GM21528 (cell line): Measurements from ENCODE around the gene BRD3.

ENCODE experiments used
- ATAC-seq: cut with Tn5 transposase; IDR thresholded peaks from one replicate; pipeline ENCODE4 v1.9.1; 2021; ENCODE audit warnings: mild to moderate bottlenecking, moderate library complexity; ENCODE audit not compliant: unreplicated experiment, low FRiP score

BRD3 gene

DNA sequence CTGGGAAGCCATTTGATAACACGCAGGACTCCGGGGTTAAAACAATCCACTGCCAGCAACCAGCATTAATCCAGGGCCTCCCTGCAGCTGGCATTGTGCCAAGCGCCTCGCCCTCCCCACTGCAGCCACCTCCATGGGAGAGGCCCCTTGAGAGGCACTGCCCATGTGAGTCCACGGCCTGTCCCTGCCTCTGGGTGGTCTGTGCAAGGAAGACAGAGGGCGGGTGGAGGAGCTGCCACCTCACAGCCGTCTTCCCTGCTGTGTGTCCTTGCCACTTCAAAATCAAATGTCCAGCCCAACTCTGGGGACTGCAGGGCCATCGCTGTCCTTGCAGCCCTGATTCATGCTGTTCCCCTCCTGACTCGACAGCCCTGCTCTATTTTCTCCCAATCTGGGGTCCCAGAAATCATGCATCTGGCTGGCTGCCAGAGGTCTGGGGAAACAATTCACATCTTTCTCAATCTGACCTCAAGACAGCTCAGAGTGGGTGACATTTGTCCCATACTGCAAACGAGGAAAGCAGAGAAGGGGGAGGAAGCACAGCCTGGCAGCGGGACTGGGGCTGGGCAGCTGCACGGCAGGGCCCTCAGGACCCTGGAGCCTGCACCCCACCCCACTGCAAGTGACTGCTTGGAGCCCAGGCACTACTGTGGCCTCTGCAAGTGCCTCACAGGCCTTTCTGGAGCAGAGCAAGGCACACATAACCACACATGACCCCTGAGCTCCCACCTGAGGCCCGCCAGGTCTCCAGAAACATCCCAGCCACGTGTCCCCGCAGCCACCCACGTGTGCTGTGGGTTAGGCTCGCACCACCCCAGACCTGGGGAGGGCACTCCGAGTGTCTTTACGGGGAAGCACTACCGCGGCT lies 26.8 kb downstream of the BRD3 start:
- no peak for ATAC-seq

DNA sequence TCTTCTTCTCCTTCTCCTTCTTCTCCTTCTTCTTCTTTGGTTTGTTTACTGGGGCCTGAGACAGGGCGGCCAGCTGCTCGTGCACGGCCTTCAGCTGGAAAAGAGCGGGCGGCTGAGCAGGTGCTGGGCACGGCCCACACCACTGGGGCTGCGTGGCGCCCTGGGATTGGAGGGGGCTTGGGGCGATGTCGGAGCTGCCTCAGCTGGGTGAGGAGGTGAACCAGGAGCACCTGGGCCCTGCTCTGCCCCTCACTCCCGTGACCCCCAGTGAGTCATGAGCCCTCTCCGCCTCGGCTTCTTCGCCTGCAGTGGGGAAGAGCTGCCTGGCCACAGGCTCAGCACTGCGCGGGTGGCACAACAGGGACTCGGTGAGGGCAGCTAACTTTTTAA lies 27.7 kb downstream of the BRD3 start:
- ATAC-seq: no peak

DNA sequence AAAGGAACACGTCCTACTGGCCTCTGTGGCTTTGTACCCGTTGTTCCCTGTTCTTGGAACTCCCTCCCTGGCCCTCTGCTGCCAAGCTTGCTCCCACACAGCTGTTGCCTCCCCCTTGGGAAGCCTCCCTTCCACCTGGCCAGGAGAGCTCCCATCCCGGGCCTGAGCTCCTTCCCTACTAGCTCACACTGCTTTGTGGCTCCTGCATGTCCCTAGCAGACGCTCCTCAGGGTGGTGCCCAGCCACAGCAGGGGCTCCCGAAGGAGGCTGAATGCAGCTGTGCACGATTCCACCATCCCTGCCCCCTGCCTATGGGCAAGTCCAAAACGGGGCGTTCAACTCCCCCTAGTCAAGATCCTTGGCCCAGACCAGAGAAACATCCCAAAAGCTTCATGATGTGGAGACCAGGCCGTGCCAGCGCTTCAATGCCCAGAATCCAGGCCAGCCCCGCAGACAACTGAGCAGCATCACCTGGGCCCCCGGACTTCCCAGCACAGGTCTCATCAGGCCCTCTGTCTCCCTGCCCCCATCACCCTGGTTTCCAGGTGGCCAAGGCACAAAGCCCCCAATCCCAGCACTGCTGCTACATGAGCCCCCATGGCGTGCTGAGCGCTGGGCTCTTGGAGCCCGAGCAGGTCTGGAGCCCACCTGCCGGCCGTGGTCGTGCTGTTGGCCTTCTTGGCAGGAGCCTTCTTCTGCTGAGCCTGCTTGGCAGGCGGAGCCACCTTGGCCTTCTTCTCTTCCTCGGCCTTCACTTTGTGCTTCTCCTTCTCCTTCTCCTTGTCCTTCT lies 28.2 kb downstream of the BRD3 start:
- no peak for ATAC-seq

DNA sequence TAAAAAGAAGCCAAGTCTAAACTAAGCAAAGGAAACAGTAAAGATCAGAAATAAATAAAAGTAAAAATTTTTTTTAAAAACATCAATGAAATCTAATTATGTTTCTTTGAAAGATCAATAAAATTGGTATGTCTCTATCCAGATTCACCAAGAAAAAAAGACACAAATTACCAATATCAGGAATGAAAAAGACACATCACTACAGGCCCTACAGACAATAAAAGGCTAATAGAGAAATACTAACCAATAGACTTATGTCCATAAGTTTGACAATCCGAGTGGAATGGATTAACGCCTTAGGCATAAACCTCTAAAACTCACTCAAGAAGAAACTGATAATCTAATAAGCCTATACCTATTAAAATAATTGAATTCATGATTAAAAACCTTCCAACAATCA lies 30.2 kb downstream of the BRD3 start:
- no peak for ATAC-seq

DNA sequence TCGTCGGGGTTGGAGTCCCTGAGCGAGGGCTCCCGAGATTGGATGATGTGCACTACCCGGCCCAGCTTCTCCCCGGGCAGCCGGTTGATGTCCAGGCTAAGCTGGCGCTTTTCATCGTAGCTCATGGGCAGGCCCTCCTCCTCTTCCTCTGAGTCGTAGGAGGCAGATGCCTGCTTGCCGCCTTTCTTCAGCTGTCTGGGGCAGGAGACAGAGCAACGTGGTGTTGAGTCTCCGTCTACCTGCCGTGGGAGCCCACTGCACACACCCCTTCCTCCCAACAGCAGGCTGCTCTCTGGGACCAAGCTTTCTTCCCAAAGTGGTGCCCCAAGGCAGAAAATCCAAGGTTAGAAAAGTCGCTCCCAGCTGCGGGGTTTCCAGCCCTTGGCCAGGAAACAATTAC lies 31.7 kb downstream of the BRD3 start:
- no peak for ATAC-seq

DNA sequence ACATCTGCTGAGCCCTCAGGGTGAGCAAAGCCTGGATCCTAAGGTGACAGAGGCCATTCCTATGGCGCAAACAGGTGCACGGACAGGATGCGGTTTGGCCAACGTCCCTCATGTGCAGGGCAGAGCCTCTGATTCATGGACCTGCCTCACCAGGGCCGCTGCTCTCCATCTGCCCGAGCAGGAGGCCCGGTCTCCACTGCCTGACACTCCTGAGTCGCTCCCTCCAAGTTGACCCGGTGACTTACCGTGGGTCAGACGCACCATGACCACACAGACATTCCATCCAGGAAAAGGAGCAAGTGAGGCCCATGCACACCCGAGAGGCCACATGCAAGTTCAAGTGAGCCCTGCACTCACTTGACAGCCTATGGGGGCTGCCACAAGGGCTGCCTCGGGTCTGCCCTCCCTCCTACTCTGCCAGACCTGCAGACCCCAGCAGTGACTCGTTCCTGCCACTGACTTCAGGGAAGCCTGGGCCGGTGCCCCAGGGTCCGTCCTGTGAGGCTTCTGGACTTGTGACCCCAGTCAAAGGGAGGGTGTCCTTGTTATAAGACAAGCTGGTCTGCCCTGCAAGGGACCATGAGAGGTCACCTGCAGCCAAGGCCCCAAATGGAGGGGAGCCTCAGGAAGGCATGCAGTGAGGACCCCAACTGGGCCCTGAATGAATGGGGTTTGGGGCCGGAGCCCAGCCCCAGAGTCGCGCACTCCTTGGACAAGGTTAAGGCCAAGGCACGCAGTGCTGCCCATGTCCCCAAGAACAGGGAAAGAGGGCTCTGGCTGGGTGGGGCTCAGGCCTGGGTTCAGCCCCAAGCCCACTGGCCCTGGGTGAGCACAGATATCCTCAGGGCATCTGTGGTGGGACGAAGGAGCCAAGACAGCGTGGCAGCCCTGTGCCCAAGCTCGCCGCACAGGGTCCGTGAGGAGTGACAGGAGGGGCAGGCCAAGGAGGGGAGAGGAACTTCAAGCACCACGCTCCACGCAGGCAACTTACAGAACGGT lies 32.5 kb downstream of the BRD3 start:
- ATAC-seq: no peak

DNA sequence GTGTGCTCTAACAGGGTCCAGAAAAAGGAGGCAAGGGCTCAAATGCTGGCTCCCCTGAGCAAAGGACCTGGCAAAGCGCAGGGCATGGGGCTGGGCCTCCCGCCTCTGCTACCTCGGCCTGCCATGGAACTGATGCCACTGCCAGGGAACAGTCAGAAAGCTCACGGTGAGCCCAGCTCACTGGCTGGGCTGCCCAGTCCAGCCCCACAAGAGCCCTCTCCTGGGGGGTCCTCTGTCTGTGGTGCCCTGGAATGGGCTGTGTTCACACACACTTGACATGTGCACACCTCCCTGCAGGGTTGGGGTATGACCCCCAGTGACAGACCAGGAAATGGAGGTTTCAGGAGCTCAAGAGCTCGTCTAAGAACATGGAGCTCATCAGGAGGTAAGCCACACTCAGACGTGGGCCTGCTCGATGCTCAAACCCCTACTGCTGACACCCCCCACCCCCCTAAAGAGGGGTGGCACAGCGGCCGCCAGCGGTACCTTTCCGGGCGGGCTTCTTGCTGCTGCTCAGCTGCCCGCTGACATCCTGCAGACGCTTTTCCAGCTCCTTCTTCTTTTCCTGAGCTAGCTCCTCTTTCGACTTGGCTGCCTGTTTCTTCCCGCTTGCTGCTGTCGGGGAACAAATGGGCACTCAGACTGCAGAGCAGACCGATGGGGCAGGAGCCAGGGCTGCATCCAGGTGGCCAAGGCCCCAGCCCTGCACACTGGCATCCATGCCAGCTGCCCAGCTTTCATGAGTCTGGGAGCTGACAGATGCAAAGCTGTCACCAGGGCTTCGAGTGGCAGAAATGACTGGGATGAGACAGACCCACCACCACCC lies 33.4 kb downstream of the BRD3 start:
- no peak for ATAC-seq

DNA sequence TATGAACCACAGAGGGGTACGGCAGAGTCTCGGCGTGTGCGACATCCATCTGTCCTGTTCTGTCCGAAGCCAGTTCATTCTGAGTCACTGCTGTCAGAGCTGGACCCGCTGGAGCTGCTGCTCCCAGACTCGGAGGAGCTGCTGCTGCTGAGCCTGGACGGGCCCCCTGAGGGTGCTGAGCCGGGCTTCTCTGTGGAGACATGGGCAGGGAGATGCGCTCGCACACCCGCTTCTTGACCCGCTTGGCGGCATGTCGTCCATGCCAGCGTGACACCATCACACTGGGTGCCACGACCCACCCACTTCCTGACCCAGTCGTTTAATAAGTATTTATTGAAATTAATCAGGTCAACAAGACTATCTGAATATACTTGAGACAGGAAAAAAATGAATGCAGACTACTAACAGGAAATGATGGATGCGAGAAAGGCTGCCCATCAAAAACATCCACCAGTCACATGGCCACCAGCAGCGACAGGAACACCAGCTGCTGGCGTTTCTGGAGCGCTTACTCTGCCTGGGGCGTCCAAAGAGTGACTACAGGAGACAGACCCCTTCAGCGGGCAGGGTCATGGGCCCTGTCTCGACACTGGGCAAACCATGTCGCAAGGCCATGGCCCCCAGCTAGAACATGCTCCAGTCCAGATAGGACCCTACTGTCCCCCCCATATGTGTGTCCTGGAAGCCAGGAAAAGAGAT lies 34.2 kb downstream of the BRD3 start:
- ATAC-seq: no peak

DNA sequence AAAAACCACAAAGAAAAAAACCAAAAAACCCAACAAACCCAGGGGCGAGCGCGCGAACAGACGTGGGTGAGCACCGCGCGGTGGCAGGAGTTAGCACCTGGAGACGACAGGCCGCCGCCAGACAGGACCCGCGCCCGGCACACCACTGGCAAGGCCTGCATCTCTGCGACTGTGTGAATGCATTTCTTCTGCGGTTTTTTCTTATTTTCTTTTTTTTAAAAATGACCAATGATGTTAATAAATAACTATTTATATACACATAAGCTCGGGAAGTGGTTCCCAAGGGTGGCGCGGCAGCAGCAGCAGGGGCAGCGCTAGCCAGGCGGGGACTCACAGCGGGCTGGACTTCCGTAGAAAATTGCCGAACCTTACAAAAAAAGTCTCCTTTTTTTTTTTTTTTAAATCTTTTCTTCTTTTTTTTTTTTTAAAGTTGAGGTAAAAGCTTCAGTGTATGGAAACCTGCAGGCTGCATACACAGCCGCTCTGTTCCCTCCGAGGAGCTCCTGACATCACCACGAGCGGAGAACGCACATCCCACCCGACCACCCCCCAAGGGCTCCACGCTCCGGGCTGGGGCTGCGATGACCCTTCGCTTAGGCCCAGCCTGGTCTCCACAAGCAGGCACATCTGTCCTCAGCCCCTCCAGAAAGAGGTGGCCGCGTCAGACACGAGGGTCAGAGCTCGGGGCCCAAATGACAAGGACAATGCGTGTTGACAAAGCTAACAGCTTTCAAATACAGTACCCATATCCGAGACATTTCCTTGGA lies 35.2 kb downstream of the BRD3 start:
- no peak for ATAC-seq

DNA sequence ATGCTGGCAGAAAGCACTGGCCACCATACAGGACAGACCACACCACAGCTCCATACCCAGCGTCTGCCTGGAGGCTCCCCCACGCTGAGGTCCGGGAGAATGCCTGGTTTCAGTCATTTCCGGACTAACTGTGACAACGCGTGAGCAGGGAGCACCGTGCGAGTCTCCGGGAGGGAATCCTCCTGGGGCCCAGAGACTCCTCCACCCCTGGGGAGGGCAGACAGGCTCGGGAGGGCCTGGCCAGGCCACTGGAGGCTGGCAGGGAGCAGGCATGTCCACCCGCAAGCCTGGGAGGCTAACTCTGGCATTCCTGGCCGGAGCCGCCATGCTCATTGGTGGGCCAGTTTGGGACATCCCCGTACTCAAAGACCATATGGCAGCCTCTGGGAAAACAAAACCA lies 36.0 kb downstream of the BRD3 start:
- no peak for ATAC-seq

DNA sequence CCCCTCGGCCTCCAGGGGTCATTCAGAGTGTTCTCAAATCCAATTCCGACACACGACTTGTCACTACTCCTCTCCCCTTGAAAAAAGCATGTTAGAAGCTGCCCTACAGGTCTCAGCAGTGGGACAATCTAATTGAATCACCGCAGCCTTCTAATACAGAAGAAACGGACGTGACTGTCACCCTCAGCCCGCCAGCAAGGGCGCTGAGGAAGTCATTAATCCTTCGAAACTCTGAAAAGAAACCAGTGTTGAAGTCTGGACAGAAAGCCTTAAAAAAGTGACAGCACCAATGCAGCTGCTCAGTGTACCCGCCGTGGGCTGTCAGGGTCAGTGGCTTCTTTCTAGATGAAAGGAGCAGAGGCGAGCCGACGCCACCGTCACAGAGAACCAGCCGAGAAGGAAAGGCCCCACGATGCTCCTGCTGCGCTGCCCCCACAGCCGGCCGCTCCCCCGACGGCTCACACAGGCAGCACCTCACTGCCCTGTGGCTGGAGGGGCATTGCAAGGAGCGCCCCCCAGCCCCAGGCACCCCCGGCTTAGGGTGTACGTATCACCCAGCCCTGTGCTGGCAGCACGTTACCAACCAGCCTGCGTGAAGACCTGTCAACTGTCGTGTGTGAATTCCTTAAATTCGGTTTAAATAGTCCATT lies 36.9 kb downstream of the BRD3 start:
- ATAC-seq: no peak

DNA sequence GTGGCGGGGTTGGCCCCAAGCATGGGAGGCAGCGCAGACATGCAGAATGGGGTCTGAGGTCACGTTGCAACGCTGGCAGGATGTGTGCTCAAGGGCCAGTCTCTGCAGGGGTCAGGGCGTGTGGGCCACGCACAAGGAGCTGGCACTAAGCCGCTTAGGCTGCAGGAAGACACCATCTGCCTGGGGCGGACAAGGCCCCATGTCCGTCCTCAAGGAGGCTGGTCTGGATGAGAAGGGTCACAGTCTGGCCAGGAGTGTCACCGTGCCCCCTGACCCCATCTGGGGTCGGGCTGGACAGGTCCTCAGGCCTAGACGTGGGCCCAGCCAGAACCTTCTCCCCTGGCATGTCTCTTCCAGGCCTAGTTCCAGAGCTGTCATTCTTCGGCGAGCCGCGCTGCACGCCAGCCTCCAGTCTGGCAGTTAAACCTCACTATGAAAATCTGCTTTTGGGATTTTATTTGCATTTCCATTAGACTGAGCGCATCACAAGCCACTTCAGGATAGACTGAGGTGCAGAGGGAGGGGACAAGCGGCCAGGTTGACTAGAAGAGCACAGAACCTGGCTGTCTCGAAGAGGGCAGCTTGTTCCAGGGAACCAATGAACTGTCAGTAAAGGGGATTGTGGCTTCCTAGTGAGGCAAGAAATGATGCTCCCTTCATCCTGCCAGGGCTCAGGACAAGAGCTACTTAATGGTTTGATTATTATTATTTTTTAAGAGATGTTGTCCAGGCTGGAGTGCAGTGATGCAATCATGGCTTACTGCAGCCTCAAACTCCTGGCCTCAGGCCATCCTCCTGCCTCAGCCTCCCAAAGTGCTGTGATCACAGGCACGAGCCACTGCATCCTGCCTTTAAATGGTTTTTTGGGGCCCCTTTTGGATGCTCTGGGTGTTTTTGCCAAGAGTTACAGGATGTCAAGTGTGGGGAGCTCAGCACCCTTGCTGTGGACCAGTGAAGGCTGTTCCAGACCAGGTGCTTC lies 38.3 kb downstream of the BRD3 start:
- ATAC-seq: no peak

DNA sequence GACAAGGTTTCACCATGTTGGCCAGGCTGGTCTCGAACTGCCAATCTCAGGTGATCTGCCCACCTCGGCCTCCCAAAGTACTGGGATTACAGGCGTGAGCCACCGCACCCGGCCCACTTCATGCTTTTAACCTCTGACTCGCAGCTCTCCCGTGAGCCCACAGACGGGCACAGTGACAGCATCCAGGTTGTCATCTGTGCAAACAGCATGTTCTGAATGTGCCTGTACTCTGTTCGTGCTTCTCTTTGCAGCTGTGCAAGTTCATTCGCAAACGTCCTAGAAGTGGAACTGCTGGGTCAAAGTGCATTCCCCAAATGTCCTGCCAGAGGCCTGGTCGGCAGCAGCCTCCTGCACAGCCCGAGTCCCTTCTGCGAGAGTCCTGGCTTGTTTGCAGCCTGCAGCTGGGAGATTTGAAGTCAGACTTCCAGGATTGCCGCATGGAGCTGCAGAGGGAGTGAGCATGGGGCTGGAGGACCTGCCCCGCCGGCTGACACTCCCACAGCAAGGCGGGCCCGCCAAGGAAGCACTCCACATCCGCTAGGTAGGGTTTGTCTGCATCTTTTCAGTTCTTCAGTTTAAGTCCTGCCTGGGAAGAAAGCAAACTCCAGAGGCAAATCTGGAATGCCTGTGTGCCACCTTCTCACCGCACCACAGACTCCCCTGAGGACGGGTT lies 39.1 kb downstream of the BRD3 start:
- no peak for ATAC-seq

DNA sequence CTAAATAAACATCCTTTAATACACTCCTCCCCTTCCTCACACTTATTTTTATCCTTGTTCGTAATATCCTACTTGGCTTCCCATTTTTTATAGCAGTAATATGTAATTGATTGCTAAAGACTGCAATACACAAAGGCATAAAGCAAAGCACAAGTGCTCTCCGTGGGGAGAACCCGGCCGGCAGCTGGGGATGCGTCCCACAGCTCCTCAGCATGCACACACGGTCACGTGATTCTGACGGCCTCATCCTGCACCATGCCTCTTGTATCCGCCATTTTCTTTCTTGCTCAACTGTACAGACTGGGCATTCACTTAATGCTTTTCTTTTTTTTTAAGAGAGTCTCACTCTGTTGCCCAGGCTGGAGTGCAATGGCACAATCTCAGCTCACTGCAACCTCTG lies 39.8 kb downstream of the BRD3 start:
- no peak for ATAC-seq

DNA sequence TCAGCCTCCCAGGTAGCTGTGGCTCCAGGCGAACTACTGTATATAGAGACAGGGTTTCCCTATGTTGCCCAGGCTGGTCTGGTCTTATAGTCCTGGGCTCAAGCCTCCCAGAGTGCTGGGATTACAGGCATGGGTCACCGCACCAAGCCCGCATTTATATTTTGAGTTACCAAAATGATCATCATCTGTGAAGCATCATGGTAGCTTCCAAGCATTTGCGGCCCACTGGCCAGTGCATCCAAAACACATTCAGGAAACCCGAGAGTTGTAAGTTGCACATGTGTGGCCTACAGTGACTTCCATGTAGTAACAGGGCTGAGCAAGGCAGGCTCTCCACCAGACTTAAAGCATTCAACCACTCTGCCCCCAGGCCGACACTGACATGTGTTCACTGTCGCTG lies 40.3 kb downstream of the BRD3 start:
- ATAC-seq: no peak

DNA sequence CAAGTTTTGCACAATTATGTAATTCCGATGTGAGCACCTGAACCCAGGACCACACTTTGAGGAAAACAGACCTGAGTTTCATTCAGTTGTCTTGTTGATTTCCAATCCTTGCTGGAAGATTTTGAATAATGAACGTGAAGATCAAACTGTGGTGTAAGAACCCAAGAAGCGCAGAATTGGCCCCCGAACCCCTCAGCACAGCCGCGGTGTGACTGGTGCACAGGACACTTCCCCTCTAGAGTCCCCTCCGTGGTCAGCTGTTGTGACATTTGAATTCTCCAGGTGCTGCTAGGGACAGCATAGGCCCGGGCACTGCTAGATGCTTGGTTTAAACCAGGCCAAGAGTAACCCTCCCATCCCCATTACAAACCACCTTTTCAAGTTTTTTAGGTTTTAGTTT lies 40.8 kb downstream of the BRD3 start:
- no peak for ATAC-seq
